ACC112 (cell line): ENCODE measurements around the gene GNAZ.

Experiments used
- H2AFZ ChIP-seq: fragments of 200-600 bp; sonication (generic); one replicate; pipeline ENCODE4 v1.6.0; 2017; ENCODE audit warnings: antibody characterized with exemption, low read length; ENCODE audit not compliant: unreplicated experiment
- H3K27ac ChIP-seq: fragments of 200-600 bp; sonication (generic); 2 replicates; pipeline ENCODE4 v1.5.1; 2014; ENCODE audit warnings: low read depth, mild to moderate bottlenecking, antibody characterized with exemption, low read length, moderate library complexity
- H3K27me3 ChIP-seq: fragments of 200-600 bp; sonication (generic); 2 replicates; pipeline ENCODE4 v1.6.1; 2014; ENCODE audit warnings: mild to moderate bottlenecking, antibody characterized with exemption, low read length, moderate library complexity, mixed read lengths; ENCODE audit not compliant: insufficient read depth
- H3K36me3 ChIP-seq: fragments of 200-600 bp; sonication (generic); 2 replicates; pipeline ENCODE4 v1.6.1; 2016; ENCODE audit warnings: mild to moderate bottlenecking, antibody characterized with exemption, low read length, moderate library complexity, mixed read lengths; ENCODE audit not compliant: insufficient read depth
- H3K4me1 ChIP-seq: fragments of 200-600 bp; sonication (generic); one replicate; pipeline ENCODE4 v1.6.1; 2016; ENCODE audit warnings: low read length, mixed read lengths; ENCODE audit not compliant: insufficient read depth, unreplicated experiment, control insufficient read depth
- H3K4me3 ChIP-seq: fragments of 200-600 bp; sonication (generic); 2 replicates; pipeline ENCODE4 v1.5.1; 2014; ENCODE audit warnings: mild to moderate bottlenecking, low read depth, low read length
- H3K79me2 ChIP-seq: fragments of 200-600 bp; sonication (generic); one replicate; pipeline ENCODE4 v1.6.0; 2016; ENCODE audit warnings: low read length; ENCODE audit not compliant: control insufficient read depth, unreplicated experiment, insufficient read depth

The GNAZ gene

GRCh38 chr22:23105919-23106318 is 35.6 kb downstream of the GNAZ start:
- no peaks in the 10 kb centered on the region for H3K36me3 ChIP-seq

GRCh38 chr22:23106344-23106743 is 36.0 kb downstream of the GNAZ start:
- no peak overlapping the region for H3K27ac ChIP-seq
- H3K36me3 ChIP-seq, result no peaks in the 10 kb centered on the region
- H3K4me1 ChIP-seq, result no peaks in the 10 kb centered on the region
- no peak overlapping the region for H2AFZ ChIP-seq
- no peaks in the 10 kb centered on the region for H3K27me3 ChIP-seq
- H3K4me3 ChIP-seq, result no peak overlapping the region
- no peaks in the 10 kb centered on the region for H3K79me2 ChIP-seq

More at GRCh38 chr22:23105919-23106318, 35.6 kb downstream of the GNAZ start:
- Histone ChIP-seq H3K4me1 (no peaks in the 10 kb centered on the region), H3K27me3 (no peaks in the 10 kb centered on the region), H3K27ac (no peak overlapping the region), H3K79me2 (no peaks in the 10 kb centered on the region), H3K4me3 (no peak overlapping the region), H2AFZ (no peak overlapping the region)

GRCh38 chr22:23106906-23107367 is 36.6 kb downstream of the GNAZ start:
- no peak overlapping the region for H3K27ac ChIP-seq
- no peaks in the 10 kb centered on the region for H3K36me3 ChIP-seq
- H3K27me3 ChIP-seq, result no peaks in the 10 kb centered on the region
- H3K4me3 ChIP-seq, result no peak overlapping the region
- no peaks in the 10 kb centered on the region for H3K79me2 ChIP-seq
- no peaks in the 10 kb centered on the region for H3K4me1 ChIP-seq
- no peak overlapping the region for H2AFZ ChIP-seq

- no peaks in the 10 kb centered on the region for H3K4me1 ChIP-seq
- no peak overlapping the region for H2AFZ ChIP-seq
- no peaks in the 10 kb centered on the region for H3K27me3 ChIP-seq
- no peak overlapping the region for H3K4me3 ChIP-seq
- no peaks in the 10 kb centered on the region for H3K79me2 ChIP-seq
- no peak overlapping the region for H3K27ac ChIP-seq
- H3K36me3 ChIP-seq, result no peaks in the 10 kb centered on the region
Measured at GRCh38 chr22:23107487-23108248, 37.3 kb downstream of the GNAZ start.

- no peak overlapping the region for H2AFZ ChIP-seq
- no peaks in the 10 kb centered on the region for H3K27me3 ChIP-seq
- no peaks in the 10 kb centered on the region for H3K79me2 ChIP-seq
- no peak overlapping the region for H3K27ac ChIP-seq
- no peak overlapping the region for H3K4me3 ChIP-seq
- H3K36me3 ChIP-seq, result no peaks in the 10 kb centered on the region
- H3K4me1 ChIP-seq, result no peaks in the 10 kb centered on the region
Measured at GRCh38 chr22:23108249-23109078, 38.1 kb downstream of the GNAZ start.

- no peak overlapping the region for H3K4me3 ChIP-seq
- H3K79me2 ChIP-seq, result no peaks in the 10 kb centered on the region
- no peaks in the 10 kb centered on the region for H3K4me1 ChIP-seq
- H3K27me3 ChIP-seq, result no peaks in the 10 kb centered on the region
- no peaks in the 10 kb centered on the region for H3K36me3 ChIP-seq
- no peak overlapping the region for H2AFZ ChIP-seq
- H3K27ac ChIP-seq, result no peak overlapping the region
Measured at GRCh38 chr22:23109079-23109347, 38.7 kb downstream of the GNAZ start.

GRCh38 chr22:23109441-23109978 is 39.2 kb downstream of the GNAZ start:
- H2AFZ ChIP-seq, result no peak overlapping the region
- H3K4me3 ChIP-seq, result no peak overlapping the region
- no peaks in the 10 kb centered on the region for H3K27me3 ChIP-seq
- no peaks in the 10 kb centered on the region for H3K36me3 ChIP-seq
- no peaks in the 10 kb centered on the region for H3K4me1 ChIP-seq
- H3K79me2 ChIP-seq, result no peaks in the 10 kb centered on the region
- no peak overlapping the region for H3K27ac ChIP-seq

GRCh38 chr22:23110190-23110921 is 40.0 kb downstream of the GNAZ start:
- Histone ChIP-seq H3K36me3 (no peaks in the 10 kb centered on the region), H3K27me3 (no peaks in the 10 kb centered on the region), H3K4me3 (no peak overlapping the region), H3K79me2 (no peaks in the 10 kb centered on the region), H3K4me1 (no peaks in the 10 kb centered on the region), H2AFZ (no peak overlapping the region), H3K27ac (no peak overlapping the region)

- Histone ChIP-seq H3K27ac (no peak overlapping the region), H3K79me2 (no peaks in the 10 kb centered on the region), H2AFZ (no peak overlapping the region), H3K4me3 (no peak overlapping the region), H3K4me1 (no peaks in the 10 kb centered on the region), H3K27me3 (no peaks in the 10 kb centered on the region), H3K36me3 (no peaks in the 10 kb centered on the region)
Measured at GRCh38 chr22:23110922-23111527, 40.7 kb downstream of the GNAZ start.

- Histone ChIP-seq H3K27ac (no peak overlapping the region), H2AFZ (no peak overlapping the region), H3K79me2 (no peaks in the 10 kb centered on the region), H3K36me3 (no peaks in the 10 kb centered on the region), H3K27me3 (no peaks in the 10 kb centered on the region), H3K4me1 (no peaks in the 10 kb centered on the region), H3K4me3 (no peak overlapping the region)
Measured at GRCh38 chr22:23112472-23113012, 42.2 kb downstream of the GNAZ start.
